Right lobe of liver (tissue), 6 donors: Measurements from ENCODE around the gene KCNA4. TPM values are rescaled to one million over a fixed set of nuclear protein-coding genes. Genes with fewer than 3 reads are reported as not detected.

Experiments used
- ATAC-seq, 4 donors: fragments of 200-7000 bp; cut with Tn5 transposase; one replicate each; pipeline ENCODE4 v1.9.1; 2020; ENCODE audit warnings: mild to moderate bottlenecking in 4 of 4, moderate library complexity in 4 of 4
- DNase-seq, 3 donors: peaks; one replicate each; pipeline ENCODE4 v3.0.0-alpha.2; 2020
- H3K27ac ChIP-seq, 3 donors: fragments of 200-600 bp; one replicate each; pipeline ENCODE4 v1.8.0; 2022
- H3K27me3 ChIP-seq, 2 donors: fragments of 200-600 bp; one replicate each; pipeline ENCODE4 v1.8.0; 2022
- H3K36me3 ChIP-seq, 4 donors: fragments of 200-600 bp; sonication (generic) in 1 of 4; one replicate each; pipeline versions ENCODE4 v1.5.1 to v1.8.0; 2017 to 2022; ENCODE audit warnings: control low read depth in 1 of 4
- H3K4me1 ChIP-seq, 4 donors: fragments of 200-600 bp; sonication (generic) in 1 of 4; one replicate each; pipeline versions ENCODE4 v1.5.1 to v1.8.0; 2017 to 2022; ENCODE audit warnings: control low read depth in 1 of 4
- H3K4me3 ChIP-seq, 3 donors: fragments of 200-600 bp; one replicate each; pipeline ENCODE4 v1.8.0; 2022
- H3K9me3 ChIP-seq, 4 donors: fragments of 200-600 bp; sonication (generic) in 1 of 4; one replicate each; pipeline versions ENCODE4 v1.5.1 to v1.8.0; 2017 to 2022; ENCODE audit warnings: control low read depth in 1 of 4
- CTCF ChIP-seq, 4 donors: fragments of 200-600 bp in 3 of 4; fragments of 450-650 bp in 1 of 4; IDR thresholded peaks; one replicate each; pipeline versions ENCODE4 v1.5.1 to v1.8.0; 2016 to 2022; ENCODE audit warnings: antibody characterized with exemption in 4 of 4, mild to moderate bottlenecking in 2 of 4
- POLR2A ChIP-seq: fragments of 450-650 bp; IDR thresholded peaks from one replicate; pipeline ENCODE4 v1.6.1; 2017; ENCODE audit warnings: antibody characterized with exemption, mild to moderate bottlenecking
- WGBS: methylation state at CpG from one replicate; pipeline ENCODE4 v1.1.6; 2018; ENCODE audit warnings: low coverage, low lambda C conversion rate; ENCODE audit not compliant: insufficient coverage; ENCODE audit errors: missing lambda C conversion rate; 5-methylcytosine and 5-hydroxymethylcytosine counted together
- intact Hi-C, 2 donors: fragments of 100-400 bp; cut with DNase I; formaldehyde crosslinking; loops; one replicate each; pipeline versions ENCODE4 v1.11.2 to v1.14.1; 2022
- total RNA-seq, 6 experiments: library from RNA; depleted of rRNA in 2 of 6; stranded (reverse); fragments of >200 nt in 2 of 6; fragmentation: NEBNext Ultra II Directional in 3 of 6; extraction: Animal tissue kit (Norgen Biotek cat#: 25700) in 3 of 6; gene quantifications; one replicate each; pipeline versions ENCODE4 v1.1.0 to v1.2.4, GENCODE V29; 2016 to 2023
- donor health status: DM: no; HTN: yes; CAD: no.
- donor health status: DM: no; HTN: no; CAD: no.
- donor health status: DM: no; HTN: no; CAD: no.
- donor health status: DM: no; HTN: yes; CAD: no.
- donor health status: DM: no; HTN: yes; CAD: no.

Gene KCNA4
- total RNA-seq, 6 experiments from 2014 or later = not detected

DNA sequence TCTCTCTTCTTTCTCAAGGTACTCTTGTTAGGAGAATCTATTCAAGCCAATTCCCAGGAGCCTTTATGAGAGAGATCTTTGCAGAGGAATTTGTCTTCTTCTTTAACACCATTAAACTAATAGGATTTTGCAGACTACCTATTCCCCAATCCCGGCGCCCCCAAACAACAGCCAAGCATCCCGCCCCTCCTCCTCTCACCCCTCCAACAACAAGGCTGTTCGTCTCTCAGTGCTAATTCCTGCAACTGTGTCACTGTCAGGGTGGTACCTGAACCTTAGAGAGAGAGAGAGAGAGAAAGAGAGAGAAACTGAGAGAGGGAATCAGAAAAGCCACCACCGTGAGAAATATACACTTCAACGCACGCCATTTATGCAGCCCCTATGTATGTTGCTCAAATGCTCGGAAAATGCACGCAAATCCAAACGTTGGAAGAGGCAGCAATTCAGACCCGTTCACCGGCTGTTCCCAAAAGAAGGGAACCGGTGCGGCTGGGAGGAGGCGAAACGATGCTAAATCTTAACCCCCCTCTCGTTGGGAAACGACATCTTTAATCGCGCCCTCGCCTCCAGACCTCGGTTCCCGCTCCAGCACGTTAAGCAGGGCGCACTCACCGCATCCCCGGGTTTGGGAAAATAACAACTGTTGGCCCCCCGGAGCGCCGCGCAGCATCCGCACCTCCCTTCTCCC is 961 bp downstream of the KCNA4 start:
- Histone ChIP-seq H3K27me3 (no peaks in the 10 kb centered on the region), H3K4me3 (no peak overlapping the region), H3K4me1 (peaks cover 0 to 5% (median 0%) of the 10 kb centered on the region in 4 donors), H3K27ac (no peak overlapping the region), H3K9me3 (no peaks in the 10 kb centered on the region), H3K36me3 (no peaks in the 10 kb centered on the region)
- intact Hi-C loops = no loop called here
- WGBS = 2% methylated on average over 30 of the region's 32 CpGs
- ATAC-seq (no peak), DNase-seq (no peak)
- TF ChIP-seq POLR2A = no peak

- Histone ChIP-seq H3K9me3 (no peaks in the 10 kb centered on the region), H3K36me3 (no peaks in the 10 kb centered on the region), H3K27me3 (no peaks in the 10 kb centered on the region), H3K4me3 (no peak overlapping the region), H3K4me1 (peaks cover 0 to 5% (median 0%) of the 10 kb centered on the region in 4 donors), H3K27ac (no peak overlapping the region)
- intact Hi-C loops = no loop called here
- WGBS = 89% methylated on average over 4 of the region's 15 CpGs
- TF ChIP-seq CTCF (IDR thresholded peaks at IDR 0.05) (no peak), POLR2A (no peak)
- DNase-seq = peak in 1 of 3 donors; percentile 40
- ATAC-seq = no peak
Observed at GRCh38 chr11:30012346-30012745, 4.5 kb downstream of the KCNA4 start.

DNA sequence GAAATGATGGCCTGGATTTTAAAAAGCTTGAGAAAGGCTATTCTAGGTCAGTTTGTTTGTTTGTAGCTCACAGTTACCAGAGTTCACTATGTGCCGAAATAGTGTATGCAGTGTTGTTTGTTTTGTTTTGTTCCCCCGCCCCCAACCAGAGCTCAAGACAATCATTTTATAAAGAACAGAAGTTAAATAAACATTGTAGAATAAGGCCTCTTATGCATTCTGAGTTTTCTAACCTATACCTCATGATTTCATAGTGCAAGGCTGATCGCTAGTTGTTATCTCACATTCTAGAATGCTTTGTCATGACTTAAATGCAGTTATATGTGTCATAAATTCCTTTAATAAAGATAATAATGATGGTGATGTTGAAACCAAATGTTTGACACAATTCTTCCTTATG is 7.8 kb downstream of the KCNA4 start:
- Histone ChIP-seq H3K4me3 (no peak overlapping the region), H3K9me3 (no peaks in the 10 kb centered on the region), H3K27ac (no peak overlapping the region), H3K4me1 (no peaks in the 10 kb centered on the region), H3K27me3 (no peaks in the 10 kb centered on the region), H3K36me3 (no peaks in the 10 kb centered on the region)
- intact Hi-C loops = no loop called here
- TF ChIP-seq POLR2A (no peak), CTCF (IDR thresholded peaks at IDR 0.05) (no peak)
- DNase-seq (no peak), ATAC-seq (no peak)
- 58% methylated on average over 3 of the region's 3 CpGs for WGBS

GRCh38 chr11:30006876-30007275 is 10.0 kb downstream of the KCNA4 start:
- no peaks in the 10 kb centered on the region for H3K4me1 ChIP-seq
- no peaks in the 10 kb centered on the region for H3K36me3 ChIP-seq
- no peak for ATAC-seq

More at GRCh38 chr11:30006876-30007275, 10.0 kb downstream of the KCNA4 start:
- H3K27me3 ChIP-seq = no peaks in the 10 kb centered on the region
- H3K27ac ChIP-seq = no peak overlapping the region
- H3K9me3 ChIP-seq = no peaks in the 10 kb centered on the region
- intact Hi-C loops = no loop called here
- H3K4me3 ChIP-seq = no peak overlapping the region
- TF ChIP-seq CTCF (IDR thresholded peaks at IDR 0.05) (no peak), POLR2A (no peak)
- DNase-seq = no peak
- WGBS = 65% methylated on average over 4 of the region's 4 CpGs
